ENCODE results near the gene DNAH6. TPM values are rescaled to one million over a fixed set of nuclear protein-coding genes. Genes with fewer than 3 reads are reported as not detected.

DNAH6 gene
- total and polyA plus RNA-seq, 10 of the 15 experiments (the other 5 are each of a cell fraction or from before 2014, with no cell fraction given): 0.07 to 1.0 (median 0.29) TPM

DNA sequence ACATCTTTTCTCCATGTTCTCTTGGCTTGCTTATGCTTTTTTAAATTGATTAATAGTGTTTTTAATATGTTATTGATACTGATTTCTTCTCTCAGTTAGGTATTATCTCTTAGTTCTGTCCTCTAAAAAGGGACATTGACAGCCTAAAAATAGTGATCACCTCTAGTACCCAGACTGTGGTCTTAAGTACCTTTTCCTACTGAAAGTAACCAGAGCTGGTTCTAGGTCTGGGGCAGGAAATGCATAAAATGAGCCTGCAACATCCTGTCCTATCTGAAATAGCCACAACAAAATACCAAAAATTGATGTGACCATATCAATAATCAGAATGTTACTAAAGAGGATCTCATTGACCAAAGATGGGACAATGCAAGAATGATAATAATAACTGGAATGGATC lies 113.3 kb downstream of the DNAH6 start:
- Histone ChIP-seq H3K4me1 (ENCODE audit: control insufficient read depth, insufficient read depth, low read length) (no peaks in the 10 kb centered on the region), H3K36me3 (ENCODE audit: control insufficient read depth in 2 of 2, insufficient read depth in 2 of 2, low read length in 1 of 2) (no peaks in the 10 kb centered on the region), H3K79me2 (ENCODE audit: control insufficient read depth, insufficient read depth, low read length) (no peaks in the 10 kb centered on the region), H3K4me3 (no peak overlapping the region), H3K9me3 (replicated peaks; ENCODE audit: control insufficient read depth, insufficient read depth, low read length) (no peaks in the 10 kb centered on the region), H2AFZ (ENCODE audit: control insufficient read depth, low read depth, low read length) (no peak overlapping the region), H3K9ac (ENCODE audit: control insufficient read depth, insufficient read depth, low read length) (no peak overlapping the region), H3K27me3 (replicated peaks in 1 of 2; ENCODE audit: control insufficient read depth in 2 of 2, insufficient read depth in 2 of 2, low read length in 1 of 2) (no peaks in the 10 kb centered on the region), H3K27ac (ENCODE audit: control insufficient read depth, insufficient read depth) (no peak overlapping the region), H3K4me2 (ENCODE audit: control insufficient read depth, insufficient read depth) (no peak overlapping the region), H4K20me1 (ENCODE audit: control insufficient read depth, insufficient read depth) (no peaks in the 10 kb centered on the region)
- SMC1A ChIA-PET (ENCODE audit: uncharacterized antibody, unreplicated experiment): interaction anchor here (1.2 kb wide), 1 partner anchor 143 kb away, joined by 3 read pairs; no protein-coding TSS in a partner anchor
- POLR2A ChIA-PET: no interaction called here
- RAD21 ChIA-PET (ENCODE audit: unreplicated experiment): no interaction called here
- no peak for ATAC-seq
- no TSS peak for BruUV-seq (replicated peaks)
- no peak for DNase-seq (ENCODE audit: low read depth, low spot score)
- CTCF ChIA-PET: no interaction called here
- intact Hi-C loops (cut with micrococcal nuclease; ENCODE audit: unreplicated experiment) (no loop called here), in situ Hi-C loops (cut with MboI) (no loop called here)
- TF ChIP-seq, protein P1, sequence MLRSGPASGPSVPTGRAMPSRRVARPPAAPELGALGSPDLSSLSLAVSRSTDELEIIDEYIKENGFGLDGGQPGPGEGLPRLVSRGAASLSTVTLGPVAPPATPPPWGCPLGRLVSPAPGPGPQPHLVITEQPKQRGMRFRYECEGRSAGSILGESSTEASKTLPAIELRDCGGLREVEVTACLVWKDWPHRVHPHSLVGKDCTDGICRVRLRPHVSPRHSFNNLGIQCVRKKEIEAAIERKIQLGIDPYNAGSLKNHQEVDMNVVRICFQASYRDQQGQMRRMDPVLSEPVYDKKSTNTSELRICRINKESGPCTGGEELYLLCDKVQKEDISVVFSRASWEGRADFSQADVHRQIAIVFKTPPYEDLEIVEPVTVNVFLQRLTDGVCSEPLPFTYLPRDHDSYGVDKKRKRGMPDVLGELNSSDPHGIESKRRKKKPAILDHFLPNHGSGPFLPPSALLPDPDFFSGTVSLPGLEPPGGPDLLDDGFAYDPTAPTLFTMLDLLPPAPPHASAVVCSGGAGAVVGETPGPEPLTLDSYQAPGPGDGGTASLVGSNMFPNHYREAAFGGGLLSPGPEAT (IDR thresholded peaks at IDR 0.05; ENCODE audit: low read depth): no peak
- TF ChIP-seq ZBED1 (IDR thresholded peaks at IDR 0.05; ENCODE audit: borderline replicate concordance) (no peak), KDM1A (IDR thresholded peaks at IDR 0.05; ENCODE audit: borderline replicate concordance) (no peak), MXI1 (IDR thresholded peaks at IDR 0.05; ENCODE audit: low read depth, low read length) (no peak), ASH2L (IDR thresholded peaks at IDR 0.05; ENCODE audit: borderline replicate concordance, low read depth) (no peak), MTA3 (IDR thresholded peaks at IDR 0.05; ENCODE audit: borderline replicate concordance, low read length) (no peak)
- FAIRE-seq: no peak

DNA sequence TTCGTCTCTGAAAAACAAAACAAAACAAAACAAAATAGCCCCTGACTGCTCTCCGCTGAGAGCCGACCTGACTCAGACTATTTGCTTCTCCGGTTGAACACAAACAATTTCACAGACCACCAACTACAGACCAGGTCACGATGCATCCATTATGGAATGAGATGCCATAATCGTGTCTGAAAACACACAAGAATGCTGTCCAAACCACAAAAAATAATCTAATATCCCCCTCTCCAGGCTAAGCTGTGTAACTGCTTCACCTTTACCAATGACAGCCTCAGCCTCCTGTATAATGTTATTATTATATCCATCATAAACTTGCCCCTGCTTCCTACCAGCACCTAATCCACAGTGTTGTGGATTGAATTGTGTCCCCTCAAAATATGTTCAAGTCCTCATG lies 114.7 kb downstream of the DNAH6 start:
- in situ Hi-C loops (cut with MboI): no loop called here
- ChIA-PET RAD21 (ENCODE audit: unreplicated experiment) (no interaction called here), CTCF (interaction anchor here (0.5 to 1.1 kb wide), 6 partner anchors 134 to 608 kb away, joined by 3 to 4 read pairs (median 3); no protein-coding TSS in a partner anchor), POLR2A (no interaction called here), SMC1A (ENCODE audit: uncharacterized antibody, unreplicated experiment) (interaction anchor here (1.1 kb wide), 1 partner anchor 134 kb away, joined by 3 read pairs; no protein-coding TSS in a partner anchor)
- no peak overlapping the region for H3K9ac ChIP-seq (ENCODE audit: control insufficient read depth, insufficient read depth, low read length)
- TF ChIP-seq, protein P2, sequence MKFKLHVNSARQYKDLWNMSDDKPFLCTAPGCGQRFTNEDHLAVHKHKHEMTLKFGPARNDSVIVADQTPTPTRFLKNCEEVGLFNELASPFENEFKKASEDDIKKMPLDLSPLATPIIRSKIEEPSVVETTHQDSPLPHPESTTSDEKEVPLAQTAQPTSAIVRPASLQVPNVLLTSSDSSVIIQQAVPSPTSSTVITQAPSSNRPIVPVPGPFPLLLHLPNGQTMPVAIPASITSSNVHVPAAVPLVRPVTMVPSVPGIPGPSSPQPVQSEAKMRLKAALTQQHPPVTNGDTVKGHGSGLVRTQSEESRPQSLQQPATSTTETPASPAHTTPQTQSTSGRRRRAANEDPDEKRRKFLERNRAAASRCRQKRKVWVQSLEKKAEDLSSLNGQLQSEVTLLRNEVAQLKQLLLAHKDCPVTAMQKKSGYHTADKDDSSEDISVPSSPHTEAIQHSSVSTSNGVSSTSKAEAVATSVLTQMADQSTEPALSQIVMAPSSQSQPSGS (IDR thresholded peaks at IDR 0.05; ENCODE audit: low read length): no peak
- TF ChIP-seq SMC3 (IDR thresholded peaks at IDR 0.05; ENCODE audit: borderline replicate concordance, low read length) (peak; percentile 38; the same call in 1 of the 2 replicates), SRF (IDR thresholded peaks at IDR 0.05; ENCODE audit: low read depth in 2 of 2, low read length in 2 of 2) (no peak), NFXL1 (IDR thresholded peaks at IDR 0.05; ENCODE audit: borderline replicate concordance) (no peak), RAD21 (IDR thresholded peaks at IDR 0.05; ENCODE audit: insufficient read depth, low read depth, low read length) (peak; percentile 60)
- TF ChIP-seq, protein P3, sequence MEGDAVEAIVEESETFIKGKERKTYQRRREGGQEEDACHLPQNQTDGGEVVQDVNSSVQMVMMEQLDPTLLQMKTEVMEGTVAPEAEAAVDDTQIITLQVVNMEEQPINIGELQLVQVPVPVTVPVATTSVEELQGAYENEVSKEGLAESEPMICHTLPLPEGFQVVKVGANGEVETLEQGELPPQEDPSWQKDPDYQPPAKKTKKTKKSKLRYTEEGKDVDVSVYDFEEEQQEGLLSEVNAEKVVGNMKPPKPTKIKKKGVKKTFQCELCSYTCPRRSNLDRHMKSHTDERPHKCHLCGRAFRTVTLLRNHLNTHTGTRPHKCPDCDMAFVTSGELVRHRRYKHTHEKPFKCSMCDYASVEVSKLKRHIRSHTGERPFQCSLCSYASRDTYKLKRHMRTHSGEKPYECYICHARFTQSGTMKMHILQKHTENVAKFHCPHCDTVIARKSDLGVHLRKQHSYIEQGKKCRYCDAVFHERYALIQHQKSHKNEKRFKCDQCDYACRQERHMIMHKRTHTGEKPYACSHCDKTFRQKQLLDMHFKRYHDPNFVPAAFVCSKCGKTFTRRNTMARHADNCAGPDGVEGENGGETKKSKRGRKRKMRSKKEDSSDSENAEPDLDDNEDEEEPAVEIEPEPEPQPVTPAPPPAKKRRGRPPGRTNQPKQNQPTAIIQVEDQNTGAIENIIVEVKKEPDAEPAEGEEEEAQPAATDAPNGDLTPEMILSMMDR (IDR thresholded peaks at IDR 0.05 in 2 of 3, conservative IDR thresholded peaks at IDR 0.05 in 1 of 3; ENCODE audit: control insufficient read depth in 2 of 3, extremely low read depth in 1 of 3, insufficient read depth in 1 of 3, low read depth in 3 of 3, low read length in 3 of 3): peak in 2 of 3 experiments; percentile 50 to 52; a peak in 3 of 6 replicates
- peak; percentile 80 for FAIRE-seq
- no peak overlapping the region for H3K4me3 ChIP-seq
- no peaks in the 10 kb centered on the region for H3K36me3 ChIP-seq (ENCODE audit: control insufficient read depth in 2 of 2, insufficient read depth in 2 of 2, low read length in 1 of 2)
- no peaks in the 10 kb centered on the region for H3K4me1 ChIP-seq (ENCODE audit: control insufficient read depth, insufficient read depth, low read length)
- no peaks in the 10 kb centered on the region for H3K79me2 ChIP-seq (ENCODE audit: control insufficient read depth, insufficient read depth, low read length)
- peak; percentile 70 for ATAC-seq
- WGBS (ENCODE audit: insufficient coverage, insufficient replicate concordance, low lambda C conversion rate, missing lambda C conversion rate): 36% methylated on average over 6 of the region's 6 CpGs
- intact Hi-C loops (cut with micrococcal nuclease; ENCODE audit: unreplicated experiment): loop anchor here (1.0 to 5.0 kb wide), 2 partner anchors 136 to 231 kb away; no protein-coding TSS in a partner anchor
- DNase-seq (ENCODE audit: low read depth, low spot score): no peak
- no peak overlapping the region for H3K4me2 ChIP-seq (ENCODE audit: control insufficient read depth, insufficient read depth)
- no peaks in the 10 kb centered on the region for H3K9me3 ChIP-seq (replicated peaks; ENCODE audit: control insufficient read depth, insufficient read depth, low read length)
- BruUV-seq (replicated peaks): no TSS peak
- H4K20me1 ChIP-seq (ENCODE audit: control insufficient read depth, insufficient read depth): no peaks in the 10 kb centered on the region
- H2AFZ ChIP-seq (ENCODE audit: control insufficient read depth, low read depth, low read length): no peak overlapping the region
- no peak overlapping the region for H3K27ac ChIP-seq (ENCODE audit: control insufficient read depth, insufficient read depth)
- H3K27me3 ChIP-seq (replicated peaks in 1 of 2; ENCODE audit: control insufficient read depth in 2 of 2, insufficient read depth in 2 of 2, low read length in 1 of 2): no peaks in the 10 kb centered on the region

Measured in GM12878 (cell line).